HCT116 (cell line): ENCODE data around the gene CACNG1. TPM values are rescaled to one million over a fixed set of nuclear protein-coding genes. Genes with fewer than 3 reads are reported as not detected.
"Not testable (repeated sequence)": the region's sequence is repeated elsewhere in the genome, so short reads cannot be mapped to it uniquely, and the experiment has no call there.

ENCODE experiments used
- ATAC-seq: fragments of 200-7000 bp; cut with Tn5 transposase; 2 replicates; pipeline ENCODE4 v1.9.1; 2020; ENCODE audit warnings: mild to moderate bottlenecking, moderate library complexity
- BruUV-seq: library from RNA; stranded (reverse); fragments of 400-500 nt; replicated peaks from 2 replicates; lab custom pipeline; 2021; lab: Mats Ljungman, UMichigan
- CTCF ChIA-PET: fragments of 300-600 bp; sonication (Branson Sonifier 250); formaldehyde crosslinking; loops from one replicate; lab custom pipeline; 2021; ENCODE audit warnings: antibody characterized with exemption; lab: Charles Lee
- POLR2A ChIA-PET: fragments of 300-600, 350-600 bp; sonication (Branson Sonifier 250); formaldehyde crosslinking; loops from one replicate; lab custom pipeline; 2021; ENCODE audit warnings: antibody characterized with exemption; lab: Charles Lee
- RAD21 ChIA-PET, 2 experiments: fragments of 300-600 bp; sonication (Branson Sonifier 250); formaldehyde crosslinking; loops; one replicate each; lab custom pipeline; 2023; ENCODE audit warnings: low total read pairs in 2 of 2; ENCODE audit not compliant: uncharacterized antibody in 2 of 2, unreplicated experiment in 2 of 2, low non-redundant PET in 1 of 2; lab: Charles Lee
- DNase-seq: peaks from one replicate; pipeline ENCODE4 v3.0.0-alpha.2; 2010; ENCODE audit warnings: low read depth, low spot score
- H2AFZ ChIP-seq: fragments of 200-600 bp; shearing (Covaris generic), sonication (generic); 2 replicates; pipeline ENCODE4 v1.6.1; 2017; ENCODE audit warnings: low read depth, mixed run types, mixed read lengths, antibody characterized with exemption, low read length; ENCODE audit not compliant: poor library complexity, severe bottlenecking
- H3K27ac ChIP-seq: 2 replicates; pipeline ENCODE4 v1.5.1; 2012; ENCODE audit warnings: low read depth, low read length
- H3K27me3 ChIP-seq: fragments of 200-600 bp; sonication (generic); 2 replicates; pipeline ENCODE4 v1.6.1; 2016; ENCODE audit warnings: mixed run types, low read length, mixed read lengths; ENCODE audit not compliant: insufficient read depth
- H3K36me3 ChIP-seq, 2 experiments: fragments of 200-500 bp in 1 of 2; fragments of 200-600 bp in 1 of 2; sonication (Bioruptor generic) in 1 of 2; sonication (generic) in 1 of 2; 2 replicates each; pipeline versions ENCODE4 v1.5.1 to v1.6.1; 2014 to 2016; ENCODE audit warnings: low read length in 2 of 2, inconsistent platforms in 1 of 2, mixed read lengths in 1 of 2, mixed run types in 1 of 2; ENCODE audit not compliant: insufficient read depth in 2 of 2, control insufficient read depth in 1 of 2
- H3K4me1 ChIP-seq, 2 experiments: fragments of 200-600 bp in 1 of 2; sonication (generic) in 1 of 2; 2 replicates each; pipeline versions ENCODE4 v1.5.1 to v1.6.1; 2012 to 2017; ENCODE audit warnings: low read length in 2 of 2, inconsistent platforms in 1 of 2, mild to moderate bottlenecking in 1 of 2, mixed read lengths in 1 of 2, mixed run types in 1 of 2, moderate library complexity in 1 of 2; ENCODE audit not compliant: insufficient read depth in 2 of 2, control insufficient read depth in 1 of 2
- H3K4me2 ChIP-seq: fragments of 200-600 bp; sonication (generic); 2 replicates; pipeline ENCODE4 v1.6.1; 2017; ENCODE audit warnings: mixed run types, low read length, mixed read lengths
- H3K4me3 ChIP-seq, 2 experiments: fragments of 200-600 bp in 1 of 2; sonication (generic) in 1 of 2; replicated peaks in 1 of 2; 2 replicates each; pipeline ENCODE4 v1.5.1; 2011 to 2016; ENCODE audit warnings: low read length in 2 of 2, control low read depth in 1 of 2, low read depth in 1 of 2, mild to moderate bottlenecking in 1 of 2, mixed read lengths in 1 of 2, mixed run types in 1 of 2
- H3K79me2 ChIP-seq: fragments of 200-600 bp; sonication (generic); 2 replicates; pipeline ENCODE4 v1.6.1; 2017; ENCODE audit warnings: mild to moderate bottlenecking, mixed run types, low read length, moderate library complexity, mixed read lengths; ENCODE audit not compliant: insufficient read depth
- H3K9ac ChIP-seq: fragments of 200-600 bp; sonication (generic); 2 replicates; pipeline ENCODE4 v1.6.1; 2016; ENCODE audit warnings: low read length, mixed read lengths
- H3K9me2 ChIP-seq: fragments of 200-600 bp; sonication (generic), shearing (Covaris generic); 2 replicates; pipeline ENCODE4 v1.6.1; 2017; ENCODE audit warnings: mixed run types, mild to moderate bottlenecking, moderate library complexity; ENCODE audit not compliant: insufficient read depth
- H3K9me3 ChIP-seq, 2 experiments: fragments of 200-500 bp in 1 of 2; fragments of 200-600 bp in 1 of 2; sonication (Bioruptor generic) in 1 of 2; sonication (generic) in 1 of 2; 2 replicates each; pipeline ENCODE4 v1.6.1; 2014 to 2017; ENCODE audit warnings: low read length in 2 of 2, mixed read lengths in 2 of 2, inconsistent platforms in 1 of 2, low read depth in 1 of 2, mild to moderate bottlenecking in 1 of 2, mixed run types in 1 of 2, moderate library complexity in 1 of 2; ENCODE audit not compliant: control insufficient read depth in 1 of 2, insufficient read depth in 1 of 2
- H4K20me1 ChIP-seq: fragments of 200-600 bp; sonication (generic), shearing (Covaris generic); 2 replicates; pipeline ENCODE4 v1.6.1; 2017; ENCODE audit warnings: mixed run types, mild to moderate bottlenecking, moderate library complexity; ENCODE audit not compliant: insufficient read depth
- CBX3 ChIP-seq: IDR thresholded peaks from 2 replicates; pipeline ENCODE4 v1.6.1; 2012; ENCODE audit warnings: low read depth
- CEBPB ChIP-seq: IDR thresholded peaks from 2 replicates; pipeline ENCODE4 v1.6.1; 2012; ENCODE audit warnings: low read depth
- CTCF ChIP-seq, 3 experiments: fragments of 200-600 bp in 1 of 3; sonication (generic) in 1 of 3; IDR thresholded peaks in 2 of 3; conservative IDR thresholded peaks in 1 of 3; 2 replicates each; pipeline ENCODE4 v1.5.1; 2012 to 2017; ENCODE audit warnings: low read depth in 2 of 3, low read length in 2 of 3, antibody characterized with exemption in 1 of 3, borderline replicate concordance in 1 of 3, control low read depth in 1 of 3, mild to moderate bottlenecking in 1 of 3, mixed read lengths in 1 of 3, mixed run types in 1 of 3, moderate library complexity in 1 of 3; ENCODE audit not compliant: insufficient read depth in 1 of 3
- EGR1 ChIP-seq: IDR thresholded peaks from 2 replicates; pipeline ENCODE4 v1.6.1; 2012; ENCODE audit warnings: low read depth
- ELF1 ChIP-seq: IDR thresholded peaks from 2 replicates; pipeline ENCODE4 v1.6.1; 2012; ENCODE audit warnings: low read depth, borderline replicate concordance
- EZH2 ChIP-seq: fragments of 200-600 bp; sonication (generic); IDR thresholded peaks from 2 replicates; pipeline ENCODE4 v1.6.1; 2017; ENCODE audit warnings: antibody characterized with exemption, mixed run types
- EZH2phosphoT487 ChIP-seq: fragments of 200-600 bp; IDR thresholded peaks from 2 replicates; pipeline ENCODE4 v1.6.1; 2018; ENCODE audit warnings: antibody characterized with exemption, borderline replicate concordance
- FOSL1 ChIP-seq: IDR thresholded peaks from 2 replicates; pipeline ENCODE4 v1.6.1; 2012; ENCODE audit warnings: low read depth
- JUND ChIP-seq: IDR thresholded peaks from 2 replicates; pipeline ENCODE4 v1.6.1; 2012
- POLR2A ChIP-seq: IDR thresholded peaks from 2 replicates; pipeline ENCODE4 v1.7.0; 2011; ENCODE audit warnings: borderline replicate concordance; ENCODE audit not compliant: insufficient read depth, insufficient read length; ENCODE audit errors: extremely low read depth
- POLR2AphosphoS5 ChIP-seq: IDR thresholded peaks from 2 replicates; pipeline ENCODE4 v1.6.1; 2011; ENCODE audit warnings: mild to moderate bottlenecking, low read depth, low read length, moderate library complexity
- RAD21 ChIP-seq: IDR thresholded peaks from 2 replicates; pipeline ENCODE4 v1.6.1; 2012; ENCODE audit warnings: low read depth, mild to moderate bottlenecking
- REST ChIP-seq: IDR thresholded peaks from 2 replicates; pipeline ENCODE4 v1.6.1; 2012; ENCODE audit warnings: low read depth
- SIN3A ChIP-seq: IDR thresholded peaks from 2 replicates; pipeline ENCODE4 v1.6.1; 2012; ENCODE audit warnings: low read depth
- SP1 ChIP-seq: IDR thresholded peaks from 2 replicates; pipeline ENCODE4 v1.6.1; 2012; ENCODE audit warnings: low read depth
- SRF ChIP-seq: IDR thresholded peaks from 2 replicates; pipeline ENCODE4 v1.6.1; 2012; ENCODE audit warnings: low read depth
- TCF7L2 ChIP-seq: IDR thresholded peaks from 2 replicates; pipeline ENCODE4 v1.7.0; 2011; ENCODE audit warnings: borderline replicate concordance, inconsistent platforms; ENCODE audit not compliant: insufficient read depth, insufficient read length; ENCODE audit errors: extremely low read depth
- YY1 ChIP-seq: IDR thresholded peaks from 2 replicates; pipeline ENCODE4 v1.6.1; 2011; ENCODE audit warnings: low read length, low read depth, moderate library complexity, mild to moderate bottlenecking; ENCODE audit not compliant: insufficient replicate concordance; ENCODE audit errors: extremely low read depth
- ZFX ChIP-seq: fragments of 450-650 bp; IDR thresholded peaks from 2 replicates; pipeline ENCODE4 v1.6.1; 2017
- ZNF274 ChIP-seq: fragments of 200-500 bp; sonication (Bioruptor generic); IDR thresholded peaks from 2 replicates; pipeline ENCODE4 v1.6.1; 2014; ENCODE audit warnings: mild to moderate bottlenecking, low read depth, low read length, inconsistent platforms
- intact Hi-C: fragments of 100-400 bp; cut with micrococcal nuclease; formaldehyde crosslinking; loops from 2 replicates; pipeline ENCODE4 v1.10.0; 2022
- total RNA-seq: library from RNA; stranded (reverse); gene quantifications from one replicate; pipeline ENCODE4 v1.2.1, GENCODE V29; 2021; ENCODE audit not compliant: unreplicated experiment

Gene CACNG1
- total RNA-seq, 1 experiment from 2014 or later: not detected

- no peak overlapping the region for H3K27ac ChIP-seq
- no peak overlapping the region for H2AFZ ChIP-seq
- no peaks in the 10 kb centered on the region for H3K36me3 ChIP-seq
- no peak overlapping the region for H3K4me3 ChIP-seq
- no peaks in the 10 kb centered on the region for H3K79me2 ChIP-seq
- H3K9ac ChIP-seq: no peak overlapping the region
- no TSS peak for BruUV-seq
- H4K20me1 ChIP-seq: no peaks in the 10 kb centered on the region
- no peaks in the 10 kb centered on the region for H3K27me3 ChIP-seq
- DNase-seq (no peak), ATAC-seq (no peak)
- TF ChIP-seq EZH2phosphoT487: no peak
- TF ChIP-seq FOSL1: no peak
- no peak for TF ChIP-seq TCF7L2
- TF ChIP-seq SIN3A: no peak
- TF ChIP-seq ELF1: no peak
- no peak for TF ChIP-seq ZNF274
- no peak for TF ChIP-seq EGR1
- no peak for TF ChIP-seq CEBPB
- TF ChIP-seq CBX3: no peak
- no peak for TF ChIP-seq POLR2A
- TF ChIP-seq SRF: no peak
- TF ChIP-seq RAD21: no peak
- TF ChIP-seq JUND: no peak
- no peak for TF ChIP-seq YY1
- TF ChIP-seq SP1: no peak
- TF ChIP-seq POLR2AphosphoS5: no peak
- no peak for TF ChIP-seq CTCF (IDR thresholded peaks at IDR 0.05 in 2 of 3, conservative IDR thresholded peaks at IDR 0.05 in 1 of 3; ENCODE audit: borderline replicate concordance in 1 of 3, insufficient read depth in 1 of 3, low read depth in 2 of 3, low read length in 2 of 3)
- TF ChIP-seq ZFX: no peak
- TF ChIP-seq REST: no peak
- no peak for TF ChIP-seq EZH2
- H3K9me3 ChIP-seq: no peaks in the 10 kb centered on the region
- H3K9me2 ChIP-seq: no peaks in the 10 kb centered on the region
- no peak overlapping the region for H3K4me2 ChIP-seq
- intact Hi-C loops: no loop called here
- ChIA-PET RAD21 (no interaction called here), CTCF (no interaction called here), POLR2A (no interaction called here)
- peaks cover 0 to 5% of the 10 kb centered on the region in 2 experiments; a peak in 1 of 4 replicates for H3K4me1 ChIP-seq
Measured at GRCh38 chr17:67092291-67092690, 47.9 kb downstream of the CACNG1 start.

GRCh38 chr17:67092710-67093109 is 48.4 kb downstream of the CACNG1 start:
- H3K4me2 ChIP-seq, POLR2A ChIA-PET, H4K20me1 ChIP-seq, BruUV-seq, H3K79me2 ChIP-seq, H3K9ac ChIP-seq, ATAC-seq, H3K27ac ChIP-seq, H3K36me3 ChIP-seq, H3K4me1 ChIP-seq, H3K9me3 ChIP-seq, H3K27me3 ChIP-seq, intact Hi-C loops, H2AFZ ChIP-seq, DNase-seq, CTCF ChIA-PET, H3K4me3 ChIP-seq, H3K9me2 ChIP-seq, RAD21 ChIA-PET: not testable (repeated sequence)
